ENCODE results near the gene SORCS3. TPM values are rescaled to one million over a fixed set of nuclear protein-coding genes. Genes with fewer than 3 reads are reported as not detected.

Gene SORCS3
- total RNA-seq, 1 experiment from 2014 or later = not detected

DNA sequence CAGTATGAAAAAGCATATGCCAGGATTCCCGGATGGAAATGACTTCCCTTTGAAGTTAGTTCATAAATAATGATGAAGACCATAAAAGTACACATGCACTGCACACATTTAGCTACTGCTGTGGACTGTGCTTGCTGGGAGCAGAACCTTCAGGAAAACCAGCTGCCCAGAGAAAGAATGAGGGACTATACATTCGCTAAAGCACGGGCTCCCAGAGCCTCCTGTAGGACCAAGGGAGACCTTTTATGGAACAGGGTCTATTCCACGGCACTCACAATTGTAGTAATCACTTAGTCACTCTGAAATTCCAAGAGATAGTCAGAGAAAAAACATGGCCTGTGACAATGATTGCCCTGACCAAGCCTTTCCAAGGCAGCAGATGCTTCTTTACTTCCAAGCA, 24.1 kb downstream of the SORCS3 start:
- H3K4me2 ChIP-seq (ENCODE audit: low read length) = no peak overlapping the region
- no peaks in the 10 kb centered on the region for H3K79me2 ChIP-seq (ENCODE audit: insufficient read depth, low read length)
- no peaks in the 10 kb centered on the region for H3K9me3 ChIP-seq (ENCODE audit: control insufficient read depth in 1 of 2, insufficient read depth in 1 of 2, low read depth in 1 of 2, low read length in 2 of 2)
- no peak overlapping the region for H3K27ac ChIP-seq (ENCODE audit: low read depth, low read length)
- RAD21 ChIA-PET (ENCODE audit: low non-redundant PET in 1 of 2, low total read pairs in 2 of 2, uncharacterized antibody in 2 of 2, unreplicated experiment in 2 of 2) = no interaction called here
- intact Hi-C loops (cut with micrococcal nuclease) = no loop called here
- POLR2A ChIA-PET = no interaction called here
- H3K36me3 ChIP-seq (ENCODE audit: control insufficient read depth in 1 of 2, insufficient read depth in 2 of 2, low read length in 2 of 2) = no peaks in the 10 kb centered on the region
- no peak overlapping the region for H3K9ac ChIP-seq (ENCODE audit: low read length)
- BruUV-seq (replicated peaks) = no TSS peak
- DNase-seq (ENCODE audit: low read depth, low spot score) (no peak), ATAC-seq (no peak)
- H4K20me1 ChIP-seq (ENCODE audit: insufficient read depth) = no peaks in the 10 kb centered on the region
- no peak overlapping the region for H3K4me3 ChIP-seq (replicated peaks in 1 of 2; ENCODE audit: low read depth in 1 of 2, low read length in 2 of 2)
- CTCF ChIA-PET = no interaction called here
- TF ChIP-seq EZH2phosphoT487 (IDR thresholded peaks at IDR 0.05; ENCODE audit: borderline replicate concordance) = no peak
- TF ChIP-seq YY1 (IDR thresholded peaks at IDR 0.05; ENCODE audit: extremely low read depth, insufficient replicate concordance, low read depth, low read length) = no peak
- no peak for TF ChIP-seq SIN3A (IDR thresholded peaks at IDR 0.05; ENCODE audit: low read depth)
- no peak for TF ChIP-seq RAD21 (IDR thresholded peaks at IDR 0.05; ENCODE audit: low read depth)
- TF ChIP-seq, protein P1, sequence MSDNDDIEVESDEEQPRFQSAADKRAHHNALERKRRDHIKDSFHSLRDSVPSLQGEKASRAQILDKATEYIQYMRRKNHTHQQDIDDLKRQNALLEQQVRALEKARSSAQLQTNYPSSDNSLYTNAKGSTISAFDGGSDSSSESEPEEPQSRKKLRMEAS (IDR thresholded peaks at IDR 0.05) = no peak
- TF ChIP-seq CEBPB (IDR thresholded peaks at IDR 0.05; ENCODE audit: low read depth) = no peak
- TF ChIP-seq SRF (IDR thresholded peaks at IDR 0.05; ENCODE audit: low read depth) = no peak
- no peak for TF ChIP-seq SP1 (IDR thresholded peaks at IDR 0.05; ENCODE audit: low read depth)
- no peak for TF ChIP-seq JUND (IDR thresholded peaks at IDR 0.05)
- TF ChIP-seq, protein P2, sequence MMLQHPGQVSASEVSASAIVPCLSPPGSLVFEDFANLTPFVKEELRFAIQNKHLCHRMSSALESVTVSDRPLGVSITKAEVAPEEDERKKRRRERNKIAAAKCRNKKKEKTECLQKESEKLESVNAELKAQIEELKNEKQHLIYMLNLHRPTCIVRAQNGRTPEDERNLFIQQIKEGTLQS (IDR thresholded peaks at IDR 0.05) = no peak
- no peak for TF ChIP-seq TCF7L2 (IDR thresholded peaks at IDR 0.05; ENCODE audit: borderline replicate concordance, extremely low read depth, insufficient read depth, insufficient read length)
- no peak for TF ChIP-seq ZNF274 (IDR thresholded peaks at IDR 0.05; ENCODE audit: low read depth, low read length)
- no peak overlapping the region for H2AFZ ChIP-seq (ENCODE audit: low read depth, low read length, poor library complexity, severe bottlenecking)
- H3K4me1 ChIP-seq (ENCODE audit: control insufficient read depth in 1 of 2, insufficient read depth in 2 of 2, low read length in 2 of 2) = no peaks in the 10 kb centered on the region
- H3K27me3 ChIP-seq (ENCODE audit: insufficient read depth, low read length) = peaks cover 68% of the 10 kb centered on the region
- H3K9me2 ChIP-seq (ENCODE audit: insufficient read depth) = no peaks in the 10 kb centered on the region

DNA sequence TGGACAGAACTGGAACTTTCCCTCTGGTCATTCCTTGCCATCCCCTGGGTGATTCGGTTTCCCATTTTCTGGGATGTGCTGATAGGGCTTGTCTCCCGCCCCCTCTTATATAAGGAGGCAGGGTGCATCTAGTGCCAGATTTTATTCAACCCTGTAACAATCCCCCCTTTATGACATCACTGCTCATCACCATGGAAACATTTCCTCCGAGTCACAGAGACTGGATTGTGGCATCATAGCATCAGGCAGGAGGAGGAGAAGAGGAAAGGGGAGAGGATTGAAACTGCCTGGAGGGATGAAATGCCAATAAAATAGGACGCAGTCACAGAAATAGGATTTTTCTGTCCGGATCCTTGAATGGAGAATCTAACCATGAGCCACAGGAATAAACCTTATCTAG, 25.0 kb downstream of the SORCS3 start:
- no peak overlapping the region for H3K4me3 ChIP-seq (replicated peaks in 1 of 2; ENCODE audit: low read depth in 1 of 2, low read length in 2 of 2)
- POLR2A ChIA-PET = no interaction called here
- no peak overlapping the region for H3K4me2 ChIP-seq (ENCODE audit: low read length)
- CTCF ChIA-PET = no interaction called here
- intact Hi-C loops (cut with micrococcal nuclease) = no loop called here
- BruUV-seq (replicated peaks) = no TSS peak
- no peak overlapping the region for H3K27ac ChIP-seq (ENCODE audit: low read depth, low read length)
- H3K27me3 ChIP-seq (ENCODE audit: insufficient read depth, low read length) = peaks cover 62% of the 10 kb centered on the region
- ATAC-seq = no peak
- H2AFZ ChIP-seq (ENCODE audit: low read depth, low read length, poor library complexity, severe bottlenecking) = no peak overlapping the region
- H3K9me3 ChIP-seq (ENCODE audit: control insufficient read depth in 1 of 2, insufficient read depth in 1 of 2, low read depth in 1 of 2, low read length in 2 of 2) = no peaks in the 10 kb centered on the region
- H3K9ac ChIP-seq (ENCODE audit: low read length) = no peak overlapping the region
- no peaks in the 10 kb centered on the region for H3K79me2 ChIP-seq (ENCODE audit: insufficient read depth, low read length)
- no peaks in the 10 kb centered on the region for H3K4me1 ChIP-seq (ENCODE audit: control insufficient read depth in 1 of 2, insufficient read depth in 2 of 2, low read length in 2 of 2)
- no peaks in the 10 kb centered on the region for H3K36me3 ChIP-seq (ENCODE audit: control insufficient read depth in 1 of 2, insufficient read depth in 2 of 2, low read length in 2 of 2)
- no peak for DNase-seq (ENCODE audit: low read depth, low spot score)
- no peaks in the 10 kb centered on the region for H3K9me2 ChIP-seq (ENCODE audit: insufficient read depth)
- RAD21 ChIA-PET (ENCODE audit: low non-redundant PET in 1 of 2, low total read pairs in 2 of 2, uncharacterized antibody in 2 of 2, unreplicated experiment in 2 of 2) = no interaction called here
- no peaks in the 10 kb centered on the region for H4K20me1 ChIP-seq (ENCODE audit: insufficient read depth)
- TF ChIP-seq, protein P2 (IDR thresholded peaks at IDR 0.05) = no peak
- TF ChIP-seq TCF7L2 (IDR thresholded peaks at IDR 0.05; ENCODE audit: borderline replicate concordance, extremely low read depth, insufficient read depth, insufficient read length) (no peak), FOSL1 (IDR thresholded peaks at IDR 0.05; ENCODE audit: low read depth) (no peak), SRF (IDR thresholded peaks at IDR 0.05; ENCODE audit: low read depth) (no peak), RAD21 (IDR thresholded peaks at IDR 0.05; ENCODE audit: low read depth) (no peak), EZH2phosphoT487 (IDR thresholded peaks at IDR 0.05; ENCODE audit: borderline replicate concordance) (no peak)
- TF ChIP-seq, protein P1 (IDR thresholded peaks at IDR 0.05) = no peak
- TF ChIP-seq, protein P3, sequence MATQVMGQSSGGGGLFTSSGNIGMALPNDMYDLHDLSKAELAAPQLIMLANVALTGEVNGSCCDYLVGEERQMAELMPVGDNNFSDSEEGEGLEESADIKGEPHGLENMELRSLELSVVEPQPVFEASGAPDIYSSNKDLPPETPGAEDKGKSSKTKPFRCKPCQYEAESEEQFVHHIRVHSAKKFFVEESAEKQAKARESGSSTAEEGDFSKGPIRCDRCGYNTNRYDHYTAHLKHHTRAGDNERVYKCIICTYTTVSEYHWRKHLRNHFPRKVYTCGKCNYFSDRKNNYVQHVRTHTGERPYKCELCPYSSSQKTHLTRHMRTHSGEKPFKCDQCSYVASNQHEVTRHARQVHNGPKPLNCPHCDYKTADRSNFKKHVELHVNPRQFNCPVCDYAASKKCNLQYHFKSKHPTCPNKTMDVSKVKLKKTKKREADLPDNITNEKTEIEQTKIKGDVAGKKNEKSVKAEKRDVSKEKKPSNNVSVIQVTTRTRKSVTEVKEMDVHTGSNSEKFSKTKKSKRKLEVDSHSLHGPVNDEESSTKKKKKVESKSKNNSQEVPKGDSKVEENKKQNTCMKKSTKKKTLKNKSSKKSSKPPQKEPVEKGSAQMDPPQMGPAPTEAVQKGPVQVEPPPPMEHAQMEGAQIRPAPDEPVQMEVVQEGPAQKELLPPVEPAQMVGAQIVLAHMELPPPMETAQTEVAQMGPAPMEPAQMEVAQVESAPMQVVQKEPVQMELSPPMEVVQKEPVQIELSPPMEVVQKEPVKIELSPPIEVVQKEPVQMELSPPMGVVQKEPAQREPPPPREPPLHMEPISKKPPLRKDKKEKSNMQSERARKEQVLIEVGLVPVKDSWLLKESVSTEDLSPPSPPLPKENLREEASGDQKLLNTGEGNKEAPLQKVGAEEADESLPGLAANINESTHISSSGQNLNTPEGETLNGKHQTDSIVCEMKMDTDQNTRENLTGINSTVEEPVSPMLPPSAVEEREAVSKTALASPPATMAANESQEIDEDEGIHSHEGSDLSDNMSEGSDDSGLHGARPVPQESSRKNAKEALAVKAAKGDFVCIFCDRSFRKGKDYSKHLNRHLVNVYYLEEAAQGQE (IDR thresholded peaks at IDR 0.05; ENCODE audit: low read depth) = no peak
